GM12878 (cell line): Measurements from ENCODE around the gene NOC2L. TPM values are rescaled to one million over a fixed set of nuclear protein-coding genes. Genes with fewer than 3 reads are reported as not detected.

ENCODE experiments used
- ATAC-seq: fragments of 200-7000 bp; cut with Tn5 transposase; 3 replicates; pipeline ENCODE4 v1.9.1; 2020; ENCODE audit warnings: mild to moderate bottlenecking, moderate library complexity
- BruUV-seq: library from RNA; stranded (reverse); fragments of 400-500 nt; replicated peaks from 2 replicates; lab custom pipeline; 2021; lab: Mats Ljungman, UMichigan
- CTCF ChIA-PET: fragments of 300-600 bp; sonication (Branson Sonifier 250); formaldehyde crosslinking; extraction: SDS; loops from one replicate; lab custom pipeline; 2021; ENCODE audit warnings: inconsistent platforms; lab: Yijun Ruan, JAX
- POLR2A ChIA-PET: fragments of 350-600 bp; formaldehyde crosslinking; extraction: SDS; loops from one replicate; lab custom pipeline; 2021; ENCODE audit warnings: inconsistent platforms; lab: Charles Lee
- RAD21 ChIA-PET: fragments of 300-600 bp; sonication (Branson Sonifier 250); formaldehyde crosslinking; loops from one replicate; lab custom pipeline; 2023; ENCODE audit warnings: antibody characterized with exemption; ENCODE audit not compliant: unreplicated experiment; lab: Charles Lee
- SMC1A ChIA-PET: fragments of 300-600 bp; sonication (Branson Sonifier 250); formaldehyde crosslinking; loops from one replicate; lab custom pipeline; 2023; ENCODE audit not compliant: unreplicated experiment, uncharacterized antibody; lab: Charles Lee
- DNase-seq: peaks from one replicate; pipeline ENCODE4 v3.0.0-alpha.2; 2011; ENCODE audit warnings: low read depth, low spot score
- FAIRE-seq: peaks from 3 replicates; lab custom pipeline; 2011; peaks lifted over from hg19 to GRCh38; lab: Jason Lieb, UNC
- H2AFZ ChIP-seq: 2 replicates; pipeline ENCODE4 v1.6.0; 2011; ENCODE audit warnings: low read depth, low read length, control low read depth; ENCODE audit not compliant: control insufficient read depth
- H3K27ac ChIP-seq: 2 replicates; pipeline ENCODE4 v1.5.1; 2011; ENCODE audit warnings: control low read depth; ENCODE audit not compliant: control insufficient read depth, insufficient read depth
- H3K27me3 ChIP-seq, 2 experiments: replicated peaks in 1 of 2; 2 replicates each; pipeline versions ENCODE4 v1.6.0 to v1.6.1; 2011; ENCODE audit warnings: low read length in 1 of 2; ENCODE audit not compliant: control insufficient read depth in 2 of 2, insufficient read depth in 2 of 2
- H3K36me3 ChIP-seq, 2 experiments: 2 replicates each; pipeline ENCODE4 v1.5.1; 2011; ENCODE audit warnings: low read length in 1 of 2; ENCODE audit not compliant: control insufficient read depth in 2 of 2, insufficient read depth in 2 of 2
- H3K4me1 ChIP-seq: 2 replicates; pipeline ENCODE4 v1.6.1; 2011; ENCODE audit warnings: mild to moderate bottlenecking, low read length, moderate library complexity, mixed read lengths; ENCODE audit not compliant: control insufficient read depth, insufficient read depth
- H3K4me2 ChIP-seq: 2 replicates; pipeline ENCODE4 v1.6.0; 2011; ENCODE audit warnings: control low read depth; ENCODE audit not compliant: control insufficient read depth, insufficient read depth
- H3K4me3 ChIP-seq: fragments of 200-600 bp; sonication (generic); 2 replicates; pipeline ENCODE4 v1.5.1; 2016
- H3K79me2 ChIP-seq: 2 replicates; pipeline ENCODE4 v1.6.0; 2011; ENCODE audit warnings: low read length; ENCODE audit not compliant: control insufficient read depth, insufficient read depth
- H3K9ac ChIP-seq: 2 replicates; pipeline ENCODE4 v1.8.0; 2011; ENCODE audit warnings: low read length, control low read depth, mixed read lengths; ENCODE audit not compliant: control insufficient read depth, insufficient read depth
- H3K9me3 ChIP-seq: replicated peaks from 3 replicates; pipeline ENCODE4 v1.5.1; 2011; ENCODE audit warnings: mild to moderate bottlenecking, low read length; ENCODE audit not compliant: control insufficient read depth, insufficient read depth
- H4K20me1 ChIP-seq: 2 replicates; pipeline ENCODE4 v1.6.0; 2011; ENCODE audit not compliant: control insufficient read depth, insufficient read depth
- CBX5 ChIP-seq: sonication (generic); IDR thresholded peaks from 2 replicates; pipeline ENCODE4 v1.6.1; 2016; ENCODE audit warnings: low read depth, moderate library complexity, mild to moderate bottlenecking, inconsistent platforms
- CREB1 ChIP-seq: IDR thresholded peaks from 2 replicates; pipeline ENCODE4 v1.6.1; 2012; ENCODE audit warnings: low read depth, mild to moderate bottlenecking, inconsistent platforms
- JUNB ChIP-seq: IDR thresholded peaks from 2 replicates; pipeline ENCODE4 v1.6.1; 2016; ENCODE audit warnings: antibody characterized with exemption, mild to moderate bottlenecking
- KDM1A ChIP-seq: fragments of 200-600 bp; sonication (generic); IDR thresholded peaks from 2 replicates; pipeline ENCODE4 v1.6.1; 2016; ENCODE audit warnings: borderline replicate concordance
- MYC ChIP-seq: IDR thresholded peaks from 2 replicates; pipeline ENCODE4 v1.6.1; 2011; ENCODE audit warnings: mild to moderate bottlenecking, low read length, moderate library complexity, inconsistent platforms; ENCODE audit not compliant: insufficient read depth, insufficient replicate concordance, insufficient read length, severe bottlenecking
- NFXL1 ChIP-seq: fragments of 450-650 bp; IDR thresholded peaks from 2 replicates; pipeline ENCODE4 v1.6.1; 2017; ENCODE audit warnings: antibody characterized with exemption, mild to moderate bottlenecking, borderline replicate concordance
- RAD51 ChIP-seq: fragments of 450-650 bp; IDR thresholded peaks from 2 replicates; pipeline ENCODE4 v1.6.1; 2016; ENCODE audit warnings: moderate library complexity, mild to moderate bottlenecking, inconsistent platforms
- TBL1XR1 ChIP-seq: IDR thresholded peaks from 2 replicates; pipeline ENCODE4 v1.6.1; 2012; ENCODE audit warnings: low read depth, low read length, improper control_type of control experiment
- YY1 ChIP-seq: IDR thresholded peaks from 2 replicates; pipeline ENCODE4 v1.6.1; 2011; ENCODE audit warnings: low read depth, mild to moderate bottlenecking, low read length
- WGBS: methylation state at CpG from one replicate; pipeline ENCODE4 v1.1.6; 2016; ENCODE audit warnings: low lambda C conversion rate; ENCODE audit not compliant: insufficient replicate concordance, insufficient coverage; ENCODE audit errors: missing lambda C conversion rate; 5-methylcytosine and 5-hydroxymethylcytosine counted together
- in situ Hi-C: fragments of 300-500 bp; cut with MboI; formaldehyde crosslinking; loops from 9 replicates; pipeline ENCODE4 v1.14.3; 2018; ENCODE audit warnings: mixed read lengths
- intact Hi-C: fragments of 100-400 bp; cut with micrococcal nuclease; formaldehyde crosslinking; loops from one replicate; pipeline ENCODE4 v1.14.2; 2022; ENCODE audit not compliant: unreplicated experiment
- polyA plus RNA-seq, 11 experiments: library from polyadenylated mRNA; depleted of rRNA in 4 of 11; unstranded in 6 of 11; stranded (reverse) in 5 of 11; fragments of >200 nt; fragmentation: Nextera tagmentation in 4 of 11; fragmentation: Illumina TruSeq in 1 of 11; extraction: Ambion mirVana in 4 of 11; extraction: Trizol in 1 of 11; gene quantifications; 1 replicate in 1 of 11; 2 replicates in 10 of 11; pipeline versions ENCODE4 v1.2.1 to v1.2.3, GENCODE V29; 2011 to 2016; ENCODE audit warnings: inconsistent platforms in 2 of 11, missing spikeins in 2 of 11, low read depth in 1 of 11
- total RNA-seq, 4 experiments: library from RNA; depleted of rRNA in 3 of 4; stranded (reverse); fragments of >200 nt in 3 of 4; fragmentation: Illumina TruSeq in 1 of 4; extraction: Trizol in 1 of 4; gene quantifications; 2 replicates each; pipeline versions ENCODE4 v1.2.1 to v1.2.3, GENCODE V29; 2013 to 2021
- TF ChIP-seq, protein P1 (sequence below): fragments of 450-650 bp; IDR thresholded peaks from 2 replicates; pipeline ENCODE4 v1.6.1; 2017; ENCODE audit warnings: mild to moderate bottlenecking, moderate library complexity
- TF ChIP-seq, protein P2 (sequence below): fragments of 450-650 bp; IDR thresholded peaks from 2 replicates; pipeline ENCODE4 v1.6.1; 2018; ENCODE audit warnings: mild to moderate bottlenecking, low read depth, moderate library complexity; ENCODE audit not compliant: partially characterized antibody
- TF ChIP-seq, protein P3 (sequence below): fragments of 150-350 bp; IDR thresholded peaks from 2 replicates; pipeline ENCODE4 v1.6.1; 2016; ENCODE audit warnings: low read depth, low read length

The NOC2L gene
- total and polyA plus RNA-seq, 10 of the 15 experiments (the other 5 are each of a cell fraction or from before 2014, with no cell fraction given) = 1.3 to 171 (median 64.3) TPM

DNA sequence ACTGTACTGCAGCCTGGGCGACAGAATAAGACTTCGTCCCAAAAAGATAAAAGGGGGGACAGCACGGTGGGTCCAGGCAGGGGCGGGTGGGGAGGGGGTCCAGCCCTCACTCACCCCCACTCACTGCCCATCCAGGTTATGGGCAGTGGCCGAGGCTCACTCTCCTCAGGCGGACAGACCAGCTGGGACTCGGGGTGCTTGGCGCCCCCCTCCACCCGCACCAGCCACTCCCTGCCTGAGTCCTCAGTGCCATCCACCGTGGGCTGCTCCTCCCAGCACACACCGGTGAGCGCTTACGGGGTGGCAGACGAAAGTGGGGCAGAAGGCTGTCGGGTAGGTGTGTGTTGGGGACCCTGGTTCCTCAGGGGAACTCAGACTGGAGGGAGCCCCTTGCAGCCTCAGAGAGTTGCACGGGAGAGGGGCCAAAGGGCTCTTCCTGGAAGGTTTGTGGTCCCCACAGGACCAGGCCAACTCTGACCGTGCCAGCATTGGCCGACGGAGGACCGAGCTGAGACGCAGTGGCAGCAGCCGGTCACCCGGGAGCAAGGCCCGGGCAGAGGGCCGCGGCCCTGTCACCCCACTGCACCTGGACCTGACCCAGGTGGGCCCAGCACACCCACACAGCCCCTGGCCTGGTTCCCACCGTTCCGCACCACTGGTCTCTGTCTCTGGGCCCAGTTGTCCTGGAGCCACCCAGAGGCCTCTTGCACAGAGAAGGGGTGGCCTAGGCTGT is 13.8 kb upstream of the NOC2L start:
- ATAC-seq (no peak), FAIRE-seq (no peak), DNase-seq (no peak)
- Histone ChIP-seq H3K4me1 (no peaks in the 10 kb centered on the region), H3K27ac (no peak overlapping the region), H3K79me2 (no peaks in the 10 kb centered on the region), H3K4me2 (no peak overlapping the region), H3K27me3 (no peaks in the 10 kb centered on the region), H3K9me3 (no peaks in the 10 kb centered on the region), H4K20me1 (no peaks in the 10 kb centered on the region), H3K36me3 (no peaks in the 10 kb centered on the region), H3K4me3 (no peak overlapping the region), H3K9ac (no peak overlapping the region), H2AFZ (no peak overlapping the region)
- CTCF ChIA-PET = interaction anchor here (1.3 kb wide), 1 partner anchor 91 kb away, joined by 3 read pairs; no protein-coding TSS in a partner anchor
- no TSS peak for BruUV-seq
- intact Hi-C loops = no loop called here
- WGBS = 69% methylated on average over 22 of the region's 28 CpGs
- POLR2A ChIA-PET = no interaction called here
- SMC1A ChIA-PET = no interaction called here
- TF ChIP-seq, protein P1, sequence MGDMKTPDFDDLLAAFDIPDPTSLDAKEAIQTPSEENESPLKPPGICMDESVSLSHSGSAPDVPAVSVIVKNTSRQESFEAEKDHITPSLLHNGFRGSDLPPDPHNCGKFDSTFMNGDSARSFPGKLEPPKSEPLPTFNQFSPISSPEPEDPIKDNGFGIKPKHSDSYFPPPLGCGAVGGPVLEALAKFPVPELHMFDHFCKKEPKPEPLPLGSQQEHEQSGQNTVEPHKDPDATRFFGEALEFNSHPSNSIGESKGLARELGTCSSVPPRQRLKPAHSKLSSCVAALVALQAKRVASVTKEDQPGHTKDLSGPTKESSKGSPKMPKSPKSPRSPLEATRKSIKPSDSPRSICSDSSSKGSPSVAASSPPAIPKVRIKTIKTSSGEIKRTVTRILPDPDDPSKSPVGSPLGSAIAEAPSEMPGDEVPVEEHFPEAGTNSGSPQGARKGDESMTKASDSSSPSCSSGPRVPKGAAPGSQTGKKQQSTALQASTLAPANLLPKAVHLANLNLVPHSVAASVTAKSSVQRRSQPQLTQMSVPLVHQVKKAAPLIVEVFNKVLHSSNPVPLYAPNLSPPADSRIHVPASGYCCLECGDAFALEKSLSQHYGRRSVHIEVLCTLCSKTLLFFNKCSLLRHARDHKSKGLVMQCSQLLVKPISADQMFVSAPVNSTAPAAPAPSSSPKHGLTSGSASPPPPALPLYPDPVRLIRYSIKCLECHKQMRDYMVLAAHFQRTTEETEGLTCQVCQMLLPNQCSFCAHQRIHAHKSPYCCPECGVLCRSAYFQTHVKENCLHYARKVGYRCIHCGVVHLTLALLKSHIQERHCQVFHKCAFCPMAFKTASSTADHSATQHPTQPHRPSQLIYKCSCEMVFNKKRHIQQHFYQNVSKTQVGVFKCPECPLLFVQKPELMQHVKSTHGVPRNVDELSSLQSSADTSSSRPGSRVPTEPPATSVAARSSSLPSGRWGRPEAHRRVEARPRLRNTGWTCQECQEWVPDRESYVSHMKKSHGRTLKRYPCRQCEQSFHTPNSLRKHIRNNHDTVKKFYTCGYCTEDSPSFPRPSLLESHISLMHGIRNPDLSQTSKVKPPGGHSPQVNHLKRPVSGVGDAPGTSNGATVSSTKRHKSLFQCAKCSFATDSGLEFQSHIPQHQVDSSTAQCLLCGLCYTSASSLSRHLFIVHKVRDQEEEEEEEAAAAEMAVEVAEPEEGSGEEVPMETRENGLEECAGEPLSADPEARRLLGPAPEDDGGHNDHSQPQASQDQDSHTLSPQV = no peak
- TF ChIP-seq KDM1A = no peak
- no peak for TF ChIP-seq TBL1XR1
- no peak for TF ChIP-seq CBX5
- TF ChIP-seq NFXL1 = no peak
- no peak for TF ChIP-seq JUNB
- no peak for TF ChIP-seq CREB1
- TF ChIP-seq RAD51 = no peak
- TF ChIP-seq YY1 = no peak
- TF ChIP-seq, protein P2, sequence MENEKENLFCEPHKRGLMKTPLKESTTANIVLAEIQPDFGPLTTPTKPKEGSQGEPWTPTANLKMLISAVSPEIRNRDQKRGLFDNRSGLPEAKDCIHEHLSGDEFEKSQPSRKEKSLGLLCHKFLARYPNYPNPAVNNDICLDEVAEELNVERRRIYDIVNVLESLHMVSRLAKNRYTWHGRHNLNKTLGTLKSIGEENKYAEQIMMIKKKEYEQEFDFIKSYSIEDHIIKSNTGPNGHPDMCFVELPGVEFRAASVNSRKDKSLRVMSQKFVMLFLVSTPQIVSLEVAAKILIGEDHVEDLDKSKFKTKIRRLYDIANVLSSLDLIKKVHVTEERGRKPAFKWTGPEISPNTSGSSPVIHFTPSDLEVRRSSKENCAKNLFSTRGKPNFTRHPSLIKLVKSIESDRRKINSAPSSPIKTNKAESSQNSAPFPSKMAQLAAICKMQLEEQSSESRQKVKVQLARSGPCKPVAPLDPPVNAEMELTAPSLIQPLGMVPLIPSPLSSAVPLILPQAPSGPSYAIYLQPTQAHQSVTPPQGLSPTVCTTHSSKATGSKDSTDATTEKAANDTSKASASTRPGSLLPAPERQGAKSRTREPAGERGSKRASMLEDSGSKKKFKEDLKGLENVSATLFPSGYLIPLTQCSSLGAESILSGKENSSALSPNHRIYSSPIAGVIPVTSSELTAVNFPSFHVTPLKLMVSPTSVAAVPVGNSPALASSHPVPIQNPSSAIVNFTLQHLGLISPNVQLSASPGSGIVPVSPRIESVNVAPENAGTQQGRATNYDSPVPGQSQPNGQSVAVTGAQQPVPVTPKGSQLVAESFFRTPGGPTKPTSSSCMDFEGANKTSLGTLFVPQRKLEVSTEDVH = no peak
- TF ChIP-seq MYC = no peak
- TF ChIP-seq, protein P3, sequence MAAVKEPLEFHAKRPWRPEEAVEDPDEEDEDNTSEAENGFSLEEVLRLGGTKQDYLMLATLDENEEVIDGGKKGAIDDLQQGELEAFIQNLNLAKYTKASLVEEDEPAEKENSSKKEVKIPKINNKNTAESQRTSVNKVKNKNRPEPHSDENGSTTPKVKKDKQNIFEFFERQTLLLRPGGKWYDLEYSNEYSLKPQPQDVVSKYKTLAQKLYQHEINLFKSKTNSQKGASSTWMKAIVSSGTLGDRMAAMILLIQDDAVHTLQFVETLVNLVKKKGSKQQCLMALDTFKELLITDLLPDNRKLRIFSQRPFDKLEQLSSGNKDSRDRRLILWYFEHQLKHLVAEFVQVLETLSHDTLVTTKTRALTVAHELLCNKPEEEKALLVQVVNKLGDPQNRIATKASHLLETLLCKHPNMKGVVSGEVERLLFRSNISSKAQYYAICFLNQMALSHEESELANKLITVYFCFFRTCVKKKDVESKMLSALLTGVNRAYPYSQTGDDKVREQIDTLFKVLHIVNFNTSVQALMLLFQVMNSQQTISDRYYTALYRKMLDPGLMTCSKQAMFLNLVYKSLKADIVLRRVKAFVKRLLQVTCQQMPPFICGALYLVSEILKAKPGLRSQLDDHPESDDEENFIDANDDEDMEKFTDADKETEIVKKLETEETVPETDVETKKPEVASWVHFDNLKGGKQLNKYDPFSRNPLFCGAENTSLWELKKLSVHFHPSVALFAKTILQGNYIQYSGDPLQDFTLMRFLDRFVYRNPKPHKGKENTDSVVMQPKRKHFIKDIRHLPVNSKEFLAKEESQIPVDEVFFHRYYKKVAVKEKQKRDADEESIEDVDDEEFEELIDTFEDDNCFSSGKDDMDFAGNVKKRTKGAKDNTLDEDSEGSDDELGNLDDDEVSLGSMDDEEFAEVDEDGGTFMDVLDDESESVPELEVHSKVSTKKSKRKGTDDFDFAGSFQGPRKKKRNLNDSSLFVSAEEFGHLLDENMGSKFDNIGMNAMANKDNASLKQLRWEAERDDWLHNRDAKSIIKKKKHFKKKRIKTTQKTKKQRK = no peak
- RAD21 ChIA-PET = no interaction called here
- in situ Hi-C loops = no loop called here
